T-helper 17 cell (primary cell): ENCODE results near the gene RAD51B. TPM values are rescaled to one million over a fixed set of nuclear protein-coding genes. Genes with fewer than 3 reads are reported as not detected.

Experiments
- ATAC-seq: fragments of 150-1000 bp; cut with Tn5 transposase; 2 replicates; pipeline ENCODE4 v1.10.0; 2021; ENCODE audit warnings: mild to moderate bottlenecking, moderate library complexity
- DNase-seq, 3 donors: peaks; one replicate each; pipeline versions ENCODE4 v3.0.0 to v3.0.0-alpha.2; 2020 to 2021
- H3K9me3 ChIP-seq: one replicate; pipeline ENCODE4 v1.7.0; 2013; ENCODE audit warnings: low read length, mild to moderate bottlenecking; ENCODE audit not compliant: control insufficient read depth, poor library complexity, severe bottlenecking
- H3K27ac Mint-ChIP-seq: one replicate; pipeline ENCODE4 v1.8.0; 2022; ENCODE audit warnings: mild to moderate bottlenecking, moderate library complexity, mixed read lengths
- H3K27me3 Mint-ChIP-seq: one replicate; pipeline ENCODE4 v1.8.0; 2022; ENCODE audit warnings: mixed read lengths
- H3K36me3 Mint-ChIP-seq: one replicate; pipeline ENCODE4 v1.8.0; 2022; ENCODE audit warnings: low read depth, mixed read lengths
- H3K4me1 Mint-ChIP-seq: one replicate; pipeline ENCODE4 v1.8.0; 2022; ENCODE audit warnings: mild to moderate bottlenecking, mixed read lengths
- H3K4me3 Mint-ChIP-seq: one replicate; pipeline ENCODE4 v1.8.0; 2022; ENCODE audit warnings: mild to moderate bottlenecking, moderate library complexity, mixed read lengths
- total RNA-seq, 4 donors: library from RNA in 2 of 4; stranded (reverse) in 2 of 4; gene quantifications; one replicate each; pipeline ENCODE4 v1.2.3 and lab custom pipeline; 2022 to 2026

Gene RAD51B
- total RNA-seq, 2 donors from 2014 or later = 17.0 to 20.7 TPM

- H3K4me3 Mint-ChIP-seq = peak overlapping the region; percentile 60
- H3K36me3 Mint-ChIP-seq = no peaks in the 10 kb centered on the region
- no peaks in the 10 kb centered on the region for H3K27me3 Mint-ChIP-seq
- DNase-seq (no peak), ATAC-seq (peak; percentile 64)
- H3K4me1 Mint-ChIP-seq = peaks cover 38% of the 10 kb centered on the region
- peaks cover 3% of the 10 kb centered on the region for H3K9me3 ChIP-seq
- peak overlapping the region; percentile 90 for H3K27ac Mint-ChIP-seq
Measured at GRCh38 chr14:68772761-68773381, 953.3 kb downstream of the RAD51B start.

GRCh38 chr14:68774771-68775613 is 955.4 kb downstream of the RAD51B start:
- no peak overlapping the region for H3K27ac Mint-ChIP-seq
- ATAC-seq = no peak
- no peaks in the 10 kb centered on the region for H3K27me3 Mint-ChIP-seq
- peaks cover 53% of the 10 kb centered on the region for H3K4me1 Mint-ChIP-seq
- no peaks in the 10 kb centered on the region for H3K36me3 Mint-ChIP-seq
- no peak overlapping the region for H3K4me3 Mint-ChIP-seq
- DNase-seq = no peak
- peaks cover 3% of the 10 kb centered on the region for H3K9me3 ChIP-seq

- H3K36me3 Mint-ChIP-seq = no peaks in the 10 kb centered on the region
- H3K4me3 Mint-ChIP-seq = no peak overlapping the region
- ATAC-seq (no peak), DNase-seq (no peak)
- H3K9me3 ChIP-seq = peaks cover 3% of the 10 kb centered on the region
- H3K27me3 Mint-ChIP-seq = no peaks in the 10 kb centered on the region
- H3K27ac Mint-ChIP-seq = peak overlapping the region; percentile 57
- H3K4me1 Mint-ChIP-seq = peaks cover 53% of the 10 kb centered on the region
Measured at GRCh38 chr14:68775614-68776126, 956.1 kb downstream of the RAD51B start.

GRCh38 chr14:68777644-68778043 is 958.1 kb downstream of the RAD51B start:
- DNase-seq (no peak), ATAC-seq (no peak)
- peak overlapping the region; percentile 96 for H3K27ac Mint-ChIP-seq
- H3K4me1 Mint-ChIP-seq = peaks cover 52% of the 10 kb centered on the region
- no peaks in the 10 kb centered on the region for H3K27me3 Mint-ChIP-seq
- H3K9me3 ChIP-seq = peaks cover 3% of the 10 kb centered on the region
- H3K4me3 Mint-ChIP-seq = no peak overlapping the region
- no peaks in the 10 kb centered on the region for H3K36me3 Mint-ChIP-seq

Other genes starting within 250 kb of the RAD51B start
- 10 to 100 TPM; 34.2 to 39.1 TPM for gene PIGH, start 219.5 kb upstream of the RAD51B start, total RNA-seq
- gene ARG2, start 199.9 kb upstream of the RAD51B start, total RNA-seq = 1 to 10 TPM; 5.1 to 5.2 TPM
- gene VTI1B, start 145.1 kb upstream of the RAD51B start, total RNA-seq = 10 to 100 TPM; 41.2 to 48.1 TPM
- gene RDH11, start 124.0 kb upstream of the RAD51B start, total RNA-seq = 10 to 100 TPM; 23.4 to 34.4 TPM
- not detected for gene RDH12, start 117.9 kb upstream of the RAD51B start, total RNA-seq
- 10 to 100 TPM; 25.0 to 29.9 TPM for gene ZFYVE26, start 3.2 kb upstream of the RAD51B start, total RNA-seq